HG03442 (cell line): ENCODE measurements around the gene PROK1.

Experiments used
- ATAC-seq: cut with Tn5 transposase; IDR thresholded peaks from one replicate; pipeline ENCODE4 v1.9.1; 2021; ENCODE audit warnings: mild to moderate bottlenecking, moderate library complexity; ENCODE audit not compliant: unreplicated experiment

Gene PROK1

DNA sequence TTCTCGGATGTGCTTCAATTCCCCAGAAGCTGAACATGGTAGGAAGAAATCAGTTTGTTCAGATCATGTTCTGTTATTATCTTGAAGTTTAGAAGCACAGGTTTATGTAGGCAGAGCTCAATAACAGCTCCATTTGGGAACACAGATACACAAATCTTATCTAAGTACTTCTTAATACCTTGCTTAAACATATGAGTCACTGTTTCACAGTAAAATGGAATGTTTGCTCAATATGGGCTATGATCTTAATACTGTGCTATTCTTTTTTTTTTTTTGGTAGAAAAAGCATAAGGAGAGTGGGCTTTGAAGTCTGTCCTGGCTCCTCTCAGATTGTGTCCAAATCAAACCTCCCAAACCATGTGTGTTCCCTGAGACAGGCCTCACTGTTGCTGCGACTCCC lies 13.4 kb downstream of the PROK1 start:
- ATAC-seq: no peak

DNA sequence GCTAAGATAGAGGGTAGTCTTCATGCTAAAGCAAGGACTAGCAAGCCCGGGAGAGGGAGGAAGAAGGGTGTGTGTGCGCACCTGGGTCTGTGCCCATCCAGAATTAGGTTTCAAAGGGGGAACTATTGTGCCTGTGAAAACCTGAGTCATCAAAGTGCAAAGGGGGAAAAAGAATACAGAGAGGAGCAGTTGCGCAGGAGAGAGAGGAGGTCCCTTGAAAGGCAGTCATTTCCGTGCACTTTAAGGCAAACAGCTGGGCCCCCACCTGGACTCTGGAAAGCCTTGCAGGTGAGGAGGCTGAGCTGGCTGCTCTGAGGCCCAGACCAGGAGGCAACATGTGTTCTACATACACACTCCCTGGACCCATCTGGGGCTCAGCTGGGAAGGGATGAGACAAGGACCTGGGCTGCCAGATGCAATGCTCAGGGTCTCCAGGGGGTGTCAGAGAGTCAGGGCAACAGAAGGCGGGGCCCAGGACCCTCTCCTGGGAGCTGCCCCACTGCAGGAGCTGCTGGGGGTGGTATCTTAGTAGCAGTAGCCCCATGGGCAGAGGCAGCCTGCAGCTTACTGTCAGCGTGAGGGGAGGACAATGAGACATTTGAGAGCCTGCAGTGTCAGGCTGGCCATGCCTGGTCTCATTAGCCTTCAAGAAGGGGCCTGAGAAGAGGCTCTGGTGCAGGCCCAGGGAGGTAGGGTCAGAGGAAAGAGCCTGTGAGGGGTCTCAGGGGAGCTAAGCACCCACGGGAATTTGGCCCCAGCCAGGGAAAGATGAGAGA lies 14.3 kb downstream of the PROK1 start:
- ATAC-seq: no peak

DNA sequence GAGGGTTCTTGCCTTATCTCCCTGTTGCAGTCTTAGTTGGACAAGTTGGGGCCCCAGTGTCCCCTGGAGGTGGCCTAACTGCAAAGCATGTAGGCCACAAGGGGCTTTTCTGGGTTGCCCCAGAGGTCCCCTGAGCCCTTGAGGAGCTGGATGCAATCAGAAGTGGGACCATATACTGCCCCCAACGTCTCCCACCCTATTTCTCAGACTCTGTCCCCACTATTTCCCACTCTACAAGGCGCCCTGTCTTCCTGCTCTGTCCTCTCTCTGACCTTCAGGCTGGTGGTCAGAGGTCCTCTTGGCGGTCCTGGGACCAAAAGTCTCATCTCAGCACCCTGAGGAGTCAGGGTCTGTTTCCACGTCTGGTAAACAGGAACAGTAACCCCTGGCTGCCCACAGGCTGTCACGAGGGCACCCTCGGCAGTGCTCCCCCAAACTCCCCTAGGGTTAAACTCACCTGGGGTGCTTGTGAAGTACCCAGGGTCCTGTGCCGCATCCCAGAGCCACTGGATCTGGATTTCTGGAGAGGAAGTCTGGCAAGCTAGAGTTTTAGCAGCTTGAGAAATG lies 14.9 kb downstream of the PROK1 start:
- ATAC-seq: no peak

DNA sequence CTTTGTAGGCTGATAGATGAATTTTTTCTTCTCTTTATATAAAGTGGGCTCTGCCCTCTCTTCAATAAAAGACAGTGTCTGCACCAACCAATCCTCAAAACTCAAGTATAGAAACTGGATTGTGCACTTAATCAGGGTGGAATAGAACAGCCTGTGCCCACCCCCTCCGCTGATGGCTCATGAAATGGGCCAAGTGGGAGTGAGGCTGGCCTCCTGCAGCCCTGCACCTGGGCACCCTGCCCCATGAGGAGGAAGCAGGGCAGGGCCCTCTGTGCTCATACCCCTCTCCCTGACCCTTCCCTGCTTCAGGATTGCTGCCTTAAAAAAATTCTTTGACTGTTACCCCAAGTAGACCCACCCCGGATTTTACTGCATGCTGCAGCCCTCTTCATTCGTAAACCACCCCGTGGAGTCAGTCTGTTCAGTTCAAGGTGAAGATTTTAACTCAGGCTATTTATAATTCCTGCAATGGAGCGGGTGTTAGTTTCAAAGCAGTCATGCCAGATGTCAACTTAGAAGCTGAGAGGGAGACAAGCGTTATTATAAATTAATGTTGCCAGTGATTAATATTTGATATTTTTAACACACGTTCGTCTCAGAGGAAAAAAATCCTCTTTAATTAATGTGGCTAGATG lies 15.8 kb downstream of the PROK1 start:
- ATAC-seq: no peak

DNA sequence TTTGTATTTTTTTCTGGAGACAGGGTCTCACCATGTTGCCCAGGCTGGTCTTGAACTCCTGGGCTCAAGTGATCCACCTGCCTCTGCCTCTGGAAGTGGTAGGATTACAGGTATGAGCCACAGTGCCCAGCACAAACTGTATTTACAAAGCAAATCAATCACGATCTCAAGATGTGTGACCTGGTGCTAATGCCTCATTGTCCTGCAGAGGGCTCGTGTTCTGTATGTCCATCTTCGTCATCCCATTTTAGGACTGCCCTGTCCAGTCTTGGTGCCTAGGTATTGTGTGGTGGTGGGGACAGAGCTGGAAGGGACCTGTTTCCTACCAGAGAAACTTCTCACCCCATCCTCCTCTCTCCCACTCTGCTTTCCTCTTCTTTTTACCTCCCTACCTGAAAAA lies 20.2 kb downstream of the PROK1 start:
- no peak for ATAC-seq

DNA sequence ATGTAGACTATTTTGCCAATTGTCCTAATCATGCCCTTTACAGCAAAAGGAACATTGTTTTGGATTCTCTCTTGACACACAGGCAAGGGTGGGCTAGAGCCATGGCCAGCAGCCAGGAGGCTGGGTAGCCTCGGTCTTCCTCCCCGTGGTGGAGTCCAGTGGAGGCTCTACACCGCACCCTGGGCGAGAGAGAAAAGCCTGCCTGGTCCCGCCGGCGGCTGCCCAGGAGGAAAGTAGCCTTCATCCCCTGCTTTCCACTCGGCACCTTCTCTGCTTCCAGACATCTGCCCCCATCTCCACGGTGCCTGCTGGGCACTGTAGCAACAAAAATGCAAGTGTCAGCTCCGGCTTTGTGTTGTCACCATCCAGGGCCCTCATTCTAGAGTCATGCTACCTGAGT lies 21.6 kb downstream of the PROK1 start:
- ATAC-seq: no peak

DNA sequence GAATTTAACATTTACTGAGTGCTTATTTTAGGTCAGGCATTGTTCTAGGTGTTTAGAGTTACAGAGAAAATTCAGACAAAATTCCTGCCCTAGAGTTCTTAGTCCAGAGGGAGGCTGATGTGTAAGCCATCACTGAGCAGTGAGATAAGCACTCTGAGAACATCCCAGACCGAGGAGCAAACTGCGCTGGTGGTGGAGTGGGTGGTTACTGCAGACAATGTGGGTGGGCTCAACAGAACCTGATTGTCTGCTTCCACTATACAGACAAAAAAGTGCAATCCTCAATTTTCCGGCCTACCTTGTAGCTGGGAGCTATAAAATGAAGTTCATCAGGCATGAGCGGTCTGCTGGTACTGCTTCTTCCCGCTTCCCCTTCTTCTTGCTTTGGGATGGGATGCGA lies 23.5 kb downstream of the PROK1 start:
- no peak for ATAC-seq

DNA sequence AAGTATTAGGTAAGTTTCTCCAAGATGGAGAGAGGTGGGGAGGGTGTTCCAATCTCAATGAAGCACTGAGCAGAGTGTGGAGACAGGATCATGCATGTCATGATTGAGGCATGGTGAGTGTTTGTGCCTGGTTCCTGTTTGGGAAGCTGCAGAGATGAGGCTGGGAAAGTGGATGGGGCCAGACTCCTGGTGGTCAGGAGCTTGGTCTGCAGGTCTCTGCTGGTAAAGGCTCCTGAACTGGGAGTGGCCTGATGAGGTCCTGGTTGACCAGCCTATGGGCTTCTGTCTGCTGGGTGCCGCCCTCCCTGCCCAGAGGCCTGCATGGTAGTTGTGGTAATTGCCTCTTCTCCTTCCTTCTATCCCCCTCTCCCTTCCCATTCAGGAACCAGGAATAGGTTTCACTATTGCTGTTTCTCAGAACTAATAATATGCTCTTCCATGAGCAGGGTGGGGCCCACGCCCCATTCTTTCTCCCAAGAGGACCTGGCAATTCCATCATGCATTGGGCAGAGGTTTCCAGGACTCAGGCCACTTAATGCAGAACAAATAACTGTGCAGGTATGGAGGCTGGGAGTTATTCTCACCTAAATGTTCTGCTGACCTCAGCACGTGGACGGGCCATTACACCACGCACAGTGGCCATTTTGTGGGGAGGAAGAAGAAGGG lies 24.5 kb downstream of the PROK1 start:
- no peak for ATAC-seq

DNA sequence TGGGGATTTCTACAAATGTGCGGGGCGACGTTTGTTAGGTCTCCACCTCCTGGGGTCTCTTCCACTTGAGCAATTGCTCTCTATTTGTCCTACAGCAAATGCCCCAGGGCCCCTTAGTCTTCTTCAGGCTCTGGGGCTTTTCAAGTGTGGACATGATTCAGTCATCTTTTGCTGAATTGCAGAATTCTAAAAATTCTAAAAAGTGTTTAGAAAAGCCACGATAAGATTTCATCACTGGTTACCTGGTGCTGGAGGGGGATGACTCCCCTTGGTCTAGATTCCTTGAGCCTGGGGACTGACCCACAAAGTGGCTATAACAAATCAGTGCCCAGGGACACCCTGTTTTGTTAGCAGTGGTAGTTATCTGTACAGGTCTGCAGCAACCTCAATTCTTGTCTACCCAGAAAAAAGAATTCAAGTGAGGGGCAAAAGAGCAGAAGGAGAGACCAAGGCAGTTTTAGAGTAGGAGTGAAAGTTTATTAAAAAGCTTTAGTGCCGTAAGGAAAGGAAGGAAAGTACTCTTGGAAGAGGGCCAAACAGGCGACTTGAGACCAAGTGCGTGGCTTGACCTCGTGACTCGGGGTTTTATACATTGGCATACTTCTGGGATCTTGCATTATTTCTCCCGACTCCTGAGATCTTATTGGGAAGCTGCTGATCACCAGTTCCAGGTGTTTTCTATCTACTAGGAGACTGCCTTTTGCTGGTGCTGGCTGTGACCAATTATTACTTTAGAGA lies 25.2 kb downstream of the PROK1 start:
- no peak for ATAC-seq

DNA sequence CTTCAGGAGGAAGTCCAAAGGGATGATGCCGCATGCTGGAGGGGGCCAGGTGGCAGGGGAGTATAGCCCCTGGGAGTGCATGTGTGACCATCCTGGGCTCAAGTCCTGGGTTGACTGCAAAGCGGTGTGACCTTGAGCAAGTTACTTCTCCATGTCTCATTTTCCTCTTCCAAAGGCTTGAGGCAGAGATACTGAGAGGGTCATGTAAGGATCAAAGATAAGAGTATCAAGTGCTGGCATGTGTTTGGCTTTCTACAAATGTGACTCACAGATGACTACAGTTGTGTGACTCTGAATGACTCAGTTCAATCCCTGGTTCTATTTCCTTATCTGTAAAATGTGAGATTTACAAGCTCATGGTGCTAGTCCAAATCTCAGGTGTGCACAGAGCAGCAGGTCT lies 26.1 kb downstream of the PROK1 start:
- ATAC-seq: no peak

DNA sequence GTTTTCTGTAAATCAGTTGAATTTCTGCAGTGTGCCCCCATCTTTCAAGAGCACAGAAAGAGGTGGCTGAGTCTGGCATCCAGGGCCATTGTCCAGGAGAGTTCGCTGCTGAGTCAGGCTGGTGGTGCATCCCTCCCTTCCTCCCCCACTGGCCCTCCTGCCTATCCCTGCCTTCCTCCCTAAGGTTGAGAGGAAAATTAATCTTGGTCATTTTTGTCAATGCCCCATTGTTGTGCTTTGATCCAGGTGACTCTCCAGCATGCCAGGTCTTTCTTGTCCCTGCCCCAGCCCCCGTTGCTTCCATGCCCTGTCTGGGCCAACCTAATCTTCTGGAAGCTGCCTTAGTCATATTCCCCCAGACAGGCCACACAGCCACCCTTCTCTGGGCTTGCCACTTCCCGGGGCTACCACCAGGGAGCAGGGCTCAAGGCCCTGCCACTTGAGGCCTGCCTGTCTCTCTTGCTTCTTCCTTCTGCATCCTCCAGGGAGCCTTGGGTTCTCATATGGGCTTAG lies 26.6 kb downstream of the PROK1 start:
- no peak for ATAC-seq

DNA sequence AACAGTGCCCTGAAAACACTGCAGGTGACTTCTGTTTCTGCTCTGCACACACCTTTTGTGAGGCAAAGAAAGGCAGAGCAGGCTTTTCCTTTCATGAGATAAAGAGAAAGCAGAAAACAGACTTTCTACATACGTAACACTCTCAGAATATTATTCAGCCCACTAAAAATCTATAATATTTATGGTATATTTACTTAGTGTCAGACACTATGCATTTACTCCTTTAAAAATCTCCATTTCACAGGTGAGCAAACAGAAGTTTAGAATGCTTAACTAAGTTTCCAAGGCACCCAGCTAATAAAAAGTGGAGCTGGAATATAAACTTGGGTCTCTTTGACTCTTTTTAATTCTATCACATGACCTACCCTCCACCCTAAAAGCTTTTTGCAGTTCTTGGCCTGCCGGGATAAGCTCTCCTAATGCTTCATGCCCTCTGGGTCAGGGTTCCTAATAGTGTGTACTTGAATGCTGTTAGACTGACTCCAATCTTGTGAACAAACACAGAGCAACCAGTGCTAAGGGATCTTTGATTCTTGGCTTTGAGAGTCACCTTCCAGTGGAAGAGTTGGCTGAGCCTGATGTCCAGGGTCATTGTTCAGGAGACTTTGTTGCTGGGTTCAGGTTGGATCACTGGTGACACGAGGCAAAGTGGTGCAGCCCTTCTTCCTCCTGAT lies 27.2 kb downstream of the PROK1 start:
- ATAC-seq: no peak

DNA sequence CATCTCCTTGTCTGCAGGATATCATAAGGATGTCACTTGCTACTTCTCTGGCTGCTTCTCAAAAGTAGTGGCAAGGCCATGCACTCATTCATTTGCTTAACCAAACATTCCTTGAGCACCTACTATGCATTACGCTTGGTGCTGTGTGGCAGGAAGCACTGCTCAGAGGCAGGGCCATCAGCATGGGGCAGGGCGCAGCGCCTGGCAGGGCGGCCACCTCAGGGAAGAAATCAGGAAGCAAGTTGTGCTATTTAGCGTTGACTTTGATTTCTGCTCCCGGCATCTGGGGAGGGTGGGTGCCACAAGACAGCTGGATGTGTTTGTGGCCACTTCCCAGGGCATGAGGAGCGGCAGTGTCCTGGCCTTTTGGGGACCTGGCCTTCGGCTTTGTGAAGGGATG lies 27.9 kb downstream of the PROK1 start:
- ATAC-seq: no peak

DNA sequence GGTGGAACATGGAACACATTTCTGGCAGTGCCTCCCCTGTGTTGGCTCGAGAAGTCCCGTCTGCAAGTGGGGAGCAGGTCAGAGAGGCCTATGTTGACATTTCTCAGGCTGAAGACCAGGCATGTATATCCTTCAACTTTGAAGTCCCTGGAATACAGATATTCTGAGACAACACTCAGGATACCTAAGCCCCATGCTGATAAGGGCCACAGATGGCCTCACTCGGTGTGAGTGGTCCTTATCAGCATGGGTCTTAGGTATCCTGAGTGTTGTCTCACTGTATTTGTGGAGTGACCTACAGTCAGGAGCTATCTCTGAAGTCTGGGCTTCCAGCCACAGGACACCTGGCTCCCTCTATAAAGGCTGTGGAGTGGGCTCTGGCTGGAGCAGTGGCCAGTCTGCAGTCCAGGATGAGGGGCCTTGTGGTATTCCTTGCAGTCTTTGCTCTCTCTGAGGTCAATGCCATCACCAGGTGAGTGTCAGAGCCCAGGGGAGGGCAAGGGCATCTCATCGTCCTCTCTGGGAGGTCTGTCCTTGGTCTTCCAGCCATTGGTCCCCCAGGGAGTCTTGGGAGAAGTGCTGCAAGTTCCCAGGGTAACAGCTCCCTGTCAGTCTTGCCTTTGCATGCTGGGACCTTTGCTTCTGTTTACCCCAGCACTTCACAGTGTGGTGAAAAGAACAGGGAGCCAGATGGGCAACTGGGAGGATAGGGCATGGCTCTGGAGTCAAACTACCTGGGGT lies 29.6 kb downstream of the PROK1 start:
- ATAC-seq: no peak

DNA sequence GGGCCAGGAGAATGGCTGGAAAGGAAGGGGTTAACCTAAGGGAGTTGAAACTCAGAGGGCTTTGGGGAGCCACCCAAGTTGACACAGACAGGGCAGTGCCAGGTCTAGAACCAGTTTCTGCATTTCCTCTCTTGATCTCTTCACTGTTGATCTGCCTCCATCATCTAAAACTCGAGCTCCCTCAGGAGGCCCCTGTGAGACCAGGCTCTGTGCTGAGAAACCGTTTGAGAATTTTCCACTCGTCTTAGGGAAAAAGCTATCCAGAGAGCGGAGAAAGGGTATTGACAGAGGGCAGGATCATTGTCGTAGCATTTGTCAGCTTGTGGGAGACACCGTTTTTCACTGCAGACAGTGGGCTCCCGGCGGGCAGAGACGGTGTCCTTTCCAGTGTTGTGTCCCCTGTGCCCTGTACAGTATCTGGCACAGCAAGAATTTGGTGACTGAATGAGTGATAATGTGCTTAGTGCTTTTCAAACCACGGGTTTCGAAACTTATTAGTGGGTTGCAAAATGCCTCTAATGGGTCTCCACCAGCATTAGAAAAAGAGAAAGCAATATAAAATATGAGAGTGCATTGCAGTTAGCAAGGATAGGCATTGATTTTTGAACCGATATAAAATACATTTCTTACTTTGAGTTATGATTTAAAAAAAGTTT lies 31.1 kb downstream of the PROK1 start:
- no peak for ATAC-seq

DNA sequence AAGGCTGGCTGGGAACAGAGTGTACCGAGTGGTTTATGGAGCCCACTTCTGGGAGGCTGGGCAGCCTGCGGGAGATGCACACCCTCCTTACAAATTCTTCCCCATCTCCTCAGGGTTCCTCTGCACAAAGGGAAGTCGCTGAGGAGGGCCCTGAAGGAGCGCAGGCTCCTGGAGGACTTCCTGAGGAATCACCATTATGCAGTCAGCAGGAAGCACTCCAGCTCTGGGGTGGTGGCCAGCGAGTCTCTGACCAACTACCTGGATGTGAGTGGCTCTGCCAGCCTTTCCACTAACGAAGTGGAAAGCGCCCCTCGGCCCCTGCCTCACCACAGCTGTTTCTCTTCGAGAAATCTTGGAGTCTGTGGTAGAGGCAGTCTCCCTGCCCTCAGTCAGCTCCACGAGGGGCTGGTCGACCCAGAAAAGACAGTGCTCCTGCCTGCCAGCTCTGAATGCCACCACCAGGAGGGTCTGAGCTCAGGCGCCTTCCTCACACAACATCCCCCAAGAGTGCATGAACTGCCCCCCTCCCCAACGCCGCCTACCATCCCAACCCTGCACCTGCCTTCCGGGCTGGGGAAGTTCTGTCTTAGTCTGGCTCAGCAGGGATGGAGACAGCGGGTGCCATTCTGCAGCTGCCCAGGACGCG lies 31.8 kb downstream of the PROK1 start:
- ATAC-seq: no peak

DNA sequence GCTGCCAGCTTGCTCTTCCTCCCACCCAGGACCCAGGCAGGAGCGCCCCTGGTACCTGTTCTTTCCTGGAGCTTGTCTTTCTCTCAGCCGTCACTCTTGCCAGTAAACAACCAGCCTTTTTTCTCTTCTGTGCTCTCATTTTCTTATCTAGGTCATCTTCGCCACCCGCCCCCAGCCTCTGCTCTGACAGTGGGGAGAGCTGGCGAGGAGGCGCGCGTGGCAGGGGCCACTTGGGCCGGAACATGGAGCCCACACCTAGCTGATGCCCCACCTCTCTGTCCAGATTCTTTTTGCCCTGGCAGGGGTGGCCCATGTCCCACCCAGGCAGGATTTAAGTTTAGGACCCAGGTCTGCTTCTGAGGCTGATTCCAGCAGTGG lies 32.3 kb downstream of the PROK1 start:
- no peak for ATAC-seq

DNA sequence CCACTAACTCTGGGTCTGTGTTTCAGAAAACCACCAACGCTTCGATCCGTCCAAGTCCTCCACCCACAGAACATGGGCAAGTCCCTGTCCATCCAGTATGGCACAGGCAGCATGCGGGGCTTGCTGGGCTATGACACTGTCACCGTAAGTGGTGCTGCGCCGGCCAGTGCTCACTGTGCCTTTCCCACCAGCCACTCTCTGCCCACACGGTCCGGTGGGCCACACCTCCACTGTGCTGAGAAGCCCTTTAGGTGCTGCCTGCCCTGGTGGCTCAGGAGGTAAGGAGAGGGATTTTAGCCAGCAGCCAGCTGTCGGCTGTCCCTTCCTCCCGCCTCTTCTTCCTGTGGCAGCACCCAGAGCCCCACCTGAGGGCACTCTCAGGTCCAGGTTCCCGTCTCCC lies 33.9 kb downstream of the PROK1 start:
- ATAC-seq: no peak

DNA sequence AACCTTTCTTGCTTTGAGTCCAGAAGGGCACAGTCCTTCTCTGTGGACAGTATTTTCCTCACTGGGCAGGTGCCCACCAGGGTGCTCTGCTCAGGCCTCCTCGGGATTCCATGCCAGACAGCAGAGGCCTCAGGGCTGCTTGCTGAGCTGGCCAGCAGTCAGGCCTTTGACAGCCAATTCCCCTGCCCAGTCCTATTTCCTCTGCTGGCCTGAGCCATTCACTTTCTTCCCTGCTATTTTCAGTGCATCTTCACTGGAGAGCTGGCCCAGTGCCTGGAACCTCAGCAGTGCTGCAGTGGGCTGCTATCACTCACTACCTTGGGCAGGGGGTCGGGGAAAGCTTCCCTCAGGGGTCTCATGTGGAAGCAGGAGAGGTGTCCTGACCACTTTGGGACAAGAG lies 34.8 kb downstream of the PROK1 start:
- ATAC-seq: no peak
